ENCODE measurements around the gene NT5C1A. TPM values are rescaled to one million over a fixed set of nuclear protein-coding genes. Genes with fewer than 3 reads are reported as not detected.

Gene NT5C1A
- total RNA-seq, 2 donors from 2014 or later = 0.91 TPM; not detected in 1

DNA sequence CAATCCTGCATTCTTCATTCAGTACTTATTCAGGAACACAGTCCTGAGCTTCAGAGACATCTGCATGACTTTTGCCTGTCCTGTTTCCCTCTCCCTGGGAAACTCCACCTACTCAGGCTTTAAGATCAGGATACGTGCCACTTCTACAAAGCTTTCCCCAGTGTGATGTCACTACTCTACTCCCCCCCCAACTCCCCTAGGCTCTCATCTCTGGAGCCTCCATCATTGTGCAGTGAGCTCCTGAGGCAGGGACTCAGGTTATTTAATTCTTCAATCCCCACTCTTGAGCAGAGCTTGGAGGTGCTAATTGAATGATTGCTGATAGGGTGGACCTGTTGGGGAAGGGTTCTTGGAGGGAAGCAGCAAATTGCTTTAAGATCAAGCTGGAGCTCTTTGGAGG is 1.2 kb downstream of the NT5C1A start:
- H3K4me3 ChIP-seq = no peak overlapping the region
- no peak for TF ChIP-seq POLR2AphosphoS5 (IDR thresholded peaks at IDR 0.05)
- TF ChIP-seq POLR2A (IDR thresholded peaks at IDR 0.05) = no peak
- no peak for TF ChIP-seq CTCF (IDR thresholded peaks at IDR 0.05)
- peaks cover 4% of the 10 kb centered on the region for H3K4me1 ChIP-seq (replicated peaks)
- H3K36me3 ChIP-seq = no peaks in the 10 kb centered on the region
- intact Hi-C loops (cut with DNase I) = no loop called here
- H3K27ac ChIP-seq = no peak overlapping the region
- H3K27me3 ChIP-seq (replicated peaks; ENCODE audit: insufficient read depth) = no peaks in the 10 kb centered on the region
- WGBS = 72% methylated on average over 1 of the region's 1 CpG
- DNase-seq (ENCODE audit: low spot score) = no peak
- H3K9me3 ChIP-seq = no peaks in the 10 kb centered on the region

- no peak overlapping the region for H3K4me3 ChIP-seq
- H3K36me3 ChIP-seq = no peaks in the 10 kb centered on the region
- no peaks in the 10 kb centered on the region for H3K27me3 ChIP-seq (replicated peaks; ENCODE audit: insufficient read depth)
- H3K4me1 ChIP-seq (replicated peaks) = peaks cover 4% of the 10 kb centered on the region
- no peaks in the 10 kb centered on the region for H3K9me3 ChIP-seq
- 92% methylated on average over 3 of the region's 3 CpGs for WGBS
- intact Hi-C loops (cut with DNase I) = no loop called here
- TF ChIP-seq POLR2AphosphoS5 (IDR thresholded peaks at IDR 0.05) (no peak), POLR2A (IDR thresholded peaks at IDR 0.05) (no peak), CTCF (IDR thresholded peaks at IDR 0.05) (no peak)
- no peak for DNase-seq (ENCODE audit: low spot score)
- no peak overlapping the region for H3K27ac ChIP-seq
These were observed 3.0 kb downstream of the NT5C1A start for GRCh38 chr1:39668894-39669293.

GRCh38 chr1:39668111-39668510 is 3.8 kb downstream of the NT5C1A start:
- no peaks in the 10 kb centered on the region for H3K9me3 ChIP-seq
- intact Hi-C loops (cut with DNase I) = no loop called here
- TF ChIP-seq POLR2AphosphoS5 (IDR thresholded peaks at IDR 0.05) = no peak
- no peak for TF ChIP-seq POLR2A (IDR thresholded peaks at IDR 0.05)
- no peak for TF ChIP-seq CTCF (IDR thresholded peaks at IDR 0.05)
- H3K36me3 ChIP-seq = no peaks in the 10 kb centered on the region
- H3K4me3 ChIP-seq = no peak overlapping the region
- no peak overlapping the region for H3K27ac ChIP-seq
- H3K4me1 ChIP-seq (replicated peaks) = peaks cover 4% of the 10 kb centered on the region
- H3K27me3 ChIP-seq (replicated peaks; ENCODE audit: insufficient read depth) = no peaks in the 10 kb centered on the region
- 95% methylated on average over 3 of the region's 3 CpGs for WGBS
- no peak for DNase-seq (ENCODE audit: low spot score)

DNA sequence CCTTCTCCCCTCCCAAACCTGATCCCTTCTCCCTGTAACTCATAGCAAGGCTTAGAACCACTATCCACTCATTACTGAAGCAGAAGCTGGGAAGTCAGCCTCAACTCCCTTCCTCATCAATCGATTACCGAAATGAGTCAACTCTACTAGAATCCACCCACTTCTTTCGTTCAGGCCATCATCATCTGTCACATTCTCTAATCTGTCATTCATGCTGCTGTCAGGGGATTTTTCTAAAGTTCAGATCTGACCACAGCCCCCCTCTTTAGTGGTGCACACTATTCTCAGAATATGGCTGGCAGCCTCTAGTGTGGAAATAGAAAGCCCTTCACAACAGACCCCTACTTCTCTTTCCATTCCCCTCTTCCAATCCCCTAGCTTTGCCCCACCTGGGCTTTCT is 5.1 kb downstream of the NT5C1A start:
- no peaks in the 10 kb centered on the region for H3K9me3 ChIP-seq
- intact Hi-C loops (cut with DNase I) = no loop called here
- H3K27me3 ChIP-seq (replicated peaks; ENCODE audit: insufficient read depth) = no peaks in the 10 kb centered on the region
- no peak overlapping the region for H3K27ac ChIP-seq
- no peaks in the 10 kb centered on the region for H3K36me3 ChIP-seq
- TF ChIP-seq POLR2A (IDR thresholded peaks at IDR 0.05) (no peak), CTCF (IDR thresholded peaks at IDR 0.05) (no peak), POLR2AphosphoS5 (IDR thresholded peaks at IDR 0.05) (no peak)
- WGBS = 84% methylated on average over 3 of the region's 3 CpGs
- DNase-seq (ENCODE audit: low spot score) = no peak
- H3K4me1 ChIP-seq (replicated peaks) = peaks cover 4% of the 10 kb centered on the region
- H3K4me3 ChIP-seq = no peak overlapping the region

- H3K27ac ChIP-seq = no peak overlapping the region
- no peaks in the 10 kb centered on the region for H3K27me3 ChIP-seq (replicated peaks; ENCODE audit: insufficient read depth)
- no peaks in the 10 kb centered on the region for H3K4me1 ChIP-seq (replicated peaks)
- H3K36me3 ChIP-seq = no peaks in the 10 kb centered on the region
- no peak for DNase-seq (ENCODE audit: low spot score)
- no peak overlapping the region for H3K4me3 ChIP-seq
- TF ChIP-seq POLR2A (IDR thresholded peaks at IDR 0.05) (no peak), POLR2AphosphoS5 (IDR thresholded peaks at IDR 0.05) (no peak), CTCF (IDR thresholded peaks at IDR 0.05) (no peak)
- no peaks in the 10 kb centered on the region for H3K9me3 ChIP-seq
- WGBS = 85% methylated on average over 8 of the region's 8 CpGs
- intact Hi-C loops (cut with DNase I) = no loop called here
These were observed 8.3 kb downstream of the NT5C1A start for GRCh38 chr1:39663559-39663958.
